Chondrocyte (in vitro differentiated cells): Measurements from ENCODE around the gene MYOT. TPM values are rescaled to one million over a fixed set of nuclear protein-coding genes. Genes with fewer than 3 reads are reported as not detected.
A peak's percentile ranks its signal among the peaks of the same experiment; 100 is the strongest.

Source experiments
- DNase-seq: peaks from one replicate; pipeline ENCODE4 v3.0.0; 2021; ENCODE audit warnings: mixed read lengths, low spot score
- H3K27ac Mint-ChIP-seq: one replicate; pipeline ENCODE4 v1.8.0; 2021; ENCODE audit warnings: mild to moderate bottlenecking, moderate library complexity, mixed read lengths; ENCODE audit not compliant: unreplicated experiment
- H3K27me3 Mint-ChIP-seq: 2 replicates; pipeline ENCODE4 v1.8.0; 2021; ENCODE audit warnings: low read depth, mixed read lengths
- H3K36me3 Mint-ChIP-seq: 2 replicates; pipeline ENCODE4 v1.8.0; 2021; ENCODE audit warnings: low read depth, mixed read lengths
- H3K4me1 Mint-ChIP-seq: 2 replicates; pipeline ENCODE4 v1.8.0; 2021; ENCODE audit warnings: low read depth, mild to moderate bottlenecking, mixed read lengths
- H3K4me3 Mint-ChIP-seq: one replicate; pipeline ENCODE4 v1.8.0; 2021; ENCODE audit warnings: mild to moderate bottlenecking, moderate library complexity, mixed read lengths; ENCODE audit not compliant: unreplicated experiment
- H3K9me3 Mint-ChIP-seq: 2 replicates; pipeline ENCODE4 v1.8.0; 2021; ENCODE audit warnings: low read depth, mixed read lengths
- total RNA-seq: library from RNA; stranded (reverse); gene quantifications from 3 replicates; pipeline ENCODE4 v1.2.1, GENCODE V29; 2021
- TF ChIP-seq, protein P1 (sequence below): fragments of 200-600 bp; sonication (generic); IDR thresholded peaks from 2 replicates; pipeline ENCODE4 v1.5.0; 2021; ENCODE audit warnings: antibody characterized with exemption, mild to moderate bottlenecking, moderate library complexity

Gene MYOT
- total RNA-seq, 1 donor from 2014 or later = not detected

DNA sequence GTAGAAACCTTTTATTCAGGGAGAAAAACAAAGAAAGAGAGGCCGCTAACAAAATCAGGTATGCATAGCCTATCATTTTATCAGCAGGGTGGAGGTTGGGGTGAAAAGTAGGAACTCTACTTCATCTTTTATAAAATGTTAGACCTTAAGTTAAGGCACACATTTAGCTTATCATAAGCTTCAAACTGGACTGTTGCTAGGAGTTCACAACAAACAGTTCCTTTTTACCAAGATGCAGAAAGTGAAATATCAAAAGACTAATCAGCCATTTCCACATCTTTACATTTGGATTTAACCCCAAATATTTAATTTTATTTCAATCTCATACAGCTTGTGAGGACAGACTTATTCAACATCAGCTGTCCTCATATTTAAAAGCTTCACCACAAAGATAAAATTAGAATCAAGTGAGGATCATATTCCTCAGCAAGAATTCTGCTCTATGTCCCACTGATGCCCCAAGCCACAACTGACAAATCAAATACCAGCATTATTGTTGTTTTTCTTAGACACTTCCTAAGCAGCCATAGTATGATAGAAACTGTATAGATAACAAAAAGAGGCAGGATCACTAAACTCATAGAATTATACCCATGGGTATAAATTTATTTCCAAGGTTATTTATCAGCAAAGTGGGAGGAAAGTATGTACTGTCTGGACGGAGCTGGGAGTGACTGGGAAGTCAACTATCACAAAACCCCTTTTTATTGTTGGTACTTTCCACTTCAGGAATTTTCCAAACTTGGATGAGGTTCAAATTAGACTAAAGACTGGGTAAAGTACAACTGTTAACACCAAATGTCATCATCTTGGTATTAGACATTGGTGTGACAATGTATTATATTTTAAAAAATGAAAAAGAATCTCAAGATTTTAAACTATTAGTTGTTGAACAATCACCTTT lies 29.9 kb upstream of the MYOT start:
- DNase-seq = no peak
- Mint-ChIP-seq H3K4me3 (peak overlapping the region; percentile 13), H3K36me3 (no peaks in the 10 kb centered on the region), H3K27me3 (no peaks in the 10 kb centered on the region), H3K4me1 (peaks cover 68% of the 10 kb centered on the region), H3K27ac (peak overlapping the region; percentile 74), H3K9me3 (no peaks in the 10 kb centered on the region)
- TF ChIP-seq, protein P1, sequence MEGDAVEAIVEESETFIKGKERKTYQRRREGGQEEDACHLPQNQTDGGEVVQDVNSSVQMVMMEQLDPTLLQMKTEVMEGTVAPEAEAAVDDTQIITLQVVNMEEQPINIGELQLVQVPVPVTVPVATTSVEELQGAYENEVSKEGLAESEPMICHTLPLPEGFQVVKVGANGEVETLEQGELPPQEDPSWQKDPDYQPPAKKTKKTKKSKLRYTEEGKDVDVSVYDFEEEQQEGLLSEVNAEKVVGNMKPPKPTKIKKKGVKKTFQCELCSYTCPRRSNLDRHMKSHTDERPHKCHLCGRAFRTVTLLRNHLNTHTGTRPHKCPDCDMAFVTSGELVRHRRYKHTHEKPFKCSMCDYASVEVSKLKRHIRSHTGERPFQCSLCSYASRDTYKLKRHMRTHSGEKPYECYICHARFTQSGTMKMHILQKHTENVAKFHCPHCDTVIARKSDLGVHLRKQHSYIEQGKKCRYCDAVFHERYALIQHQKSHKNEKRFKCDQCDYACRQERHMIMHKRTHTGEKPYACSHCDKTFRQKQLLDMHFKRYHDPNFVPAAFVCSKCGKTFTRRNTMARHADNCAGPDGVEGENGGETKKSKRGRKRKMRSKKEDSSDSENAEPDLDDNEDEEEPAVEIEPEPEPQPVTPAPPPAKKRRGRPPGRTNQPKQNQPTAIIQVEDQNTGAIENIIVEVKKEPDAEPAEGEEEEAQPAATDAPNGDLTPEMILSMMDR = no peak

DNA sequence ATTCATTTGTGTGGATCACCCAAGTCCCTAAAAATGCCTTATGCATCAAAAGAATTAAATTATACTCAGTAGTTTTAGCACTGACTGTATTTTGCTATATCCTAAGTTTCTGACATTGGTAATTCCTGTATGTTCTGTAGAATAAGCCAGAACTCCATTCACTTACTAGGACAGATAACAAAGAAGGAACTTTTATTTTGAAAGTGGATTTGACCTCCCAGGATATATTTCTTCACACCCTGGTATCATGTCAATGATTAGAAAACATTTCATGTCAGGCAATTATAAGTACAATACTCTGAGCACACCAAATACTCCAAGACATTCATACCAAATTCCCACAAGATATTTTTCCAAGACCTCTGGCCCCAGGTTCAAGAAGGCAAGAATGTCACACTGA lies 28.7 kb upstream of the MYOT start:
- Mint-ChIP-seq H3K36me3 (no peaks in the 10 kb centered on the region), H3K4me3 (no peak overlapping the region), H3K4me1 (peaks cover 62% of the 10 kb centered on the region), H3K9me3 (no peaks in the 10 kb centered on the region), H3K27me3 (no peaks in the 10 kb centered on the region), H3K27ac (no peak overlapping the region)
- TF ChIP-seq, protein P1 = no peak
- DNase-seq = no peak

DNA sequence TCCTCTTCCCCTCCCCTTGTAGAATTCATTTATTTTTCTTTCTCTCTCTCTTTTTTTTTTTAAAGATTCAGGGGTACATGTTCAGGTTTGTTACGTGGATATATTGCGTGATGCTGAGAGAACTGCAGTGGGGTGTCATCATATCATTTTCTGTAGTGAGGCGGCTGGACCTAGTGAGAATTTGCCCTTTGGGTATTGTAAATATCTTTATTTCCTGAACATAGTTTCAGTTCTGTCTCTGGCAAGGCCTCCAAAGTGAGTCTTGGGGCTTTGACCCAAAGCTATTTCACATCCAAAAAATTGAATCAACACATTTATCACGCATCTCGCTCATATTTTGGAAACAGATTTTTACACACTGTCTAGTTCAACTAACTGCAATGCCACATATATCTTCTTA lies 25.4 kb upstream of the MYOT start:
- H3K36me3 Mint-ChIP-seq = no peaks in the 10 kb centered on the region
- TF ChIP-seq, protein P1 = no peak
- DNase-seq = no peak
- no peaks in the 10 kb centered on the region for H3K27me3 Mint-ChIP-seq
- H3K4me1 Mint-ChIP-seq = peaks cover 32% of the 10 kb centered on the region
- H3K9me3 Mint-ChIP-seq = no peaks in the 10 kb centered on the region
- H3K4me3 Mint-ChIP-seq = no peak overlapping the region
- peak overlapping the region; percentile 79 for H3K27ac Mint-ChIP-seq

GRCh38 chr5:137843676-137844299 lies 23.9 kb upstream of the MYOT start:
- Mint-ChIP-seq H3K4me1 (peaks cover 19% of the 10 kb centered on the region), H3K4me3 (no peak overlapping the region), H3K27ac (no peak overlapping the region), H3K27me3 (no peaks in the 10 kb centered on the region), H3K36me3 (no peaks in the 10 kb centered on the region), H3K9me3 (no peaks in the 10 kb centered on the region)
- TF ChIP-seq, protein P1 = no peak
- DNase-seq = no peak

DNA sequence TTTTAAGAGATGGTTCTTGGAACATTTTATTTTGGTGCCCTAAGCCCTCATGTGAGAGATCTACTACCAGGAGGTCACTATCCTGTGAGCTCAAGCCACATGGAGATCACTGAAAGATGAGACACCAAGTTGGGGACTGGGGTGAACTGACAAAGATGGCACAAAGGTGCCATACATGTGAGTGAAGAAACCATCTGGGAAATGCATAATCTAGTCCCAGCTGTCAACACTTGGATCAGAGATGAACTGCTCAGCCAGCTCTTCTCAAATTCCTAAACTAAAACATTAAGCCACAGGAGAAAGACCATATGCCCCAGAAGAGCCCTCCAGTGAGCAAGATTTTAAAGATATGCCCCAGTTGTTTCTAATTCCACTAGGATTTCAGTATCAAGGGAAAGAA lies 22.2 kb upstream of the MYOT start:
- Mint-ChIP-seq H3K4me1 (peaks cover 10% of the 10 kb centered on the region), H3K4me3 (no peak overlapping the region), H3K36me3 (no peaks in the 10 kb centered on the region), H3K27me3 (no peaks in the 10 kb centered on the region), H3K27ac (no peak overlapping the region), H3K9me3 (no peaks in the 10 kb centered on the region)
- no peak for DNase-seq
- TF ChIP-seq, protein P1 = no peak
